Osteoblast (primary cell): Measurements from ENCODE around the gene SMIM36. TPM values are rescaled to one million over a fixed set of nuclear protein-coding genes. Genes with fewer than 3 reads are reported as not detected.

Source experiments
- DNase-seq: peaks from one replicate; pipeline ENCODE4 v3.0.0; 2011; ENCODE audit warnings: low spot score, mixed read lengths; ENCODE audit not compliant: insufficient read length; ENCODE audit errors: missing footprints
- H2AFZ ChIP-seq: 2 replicates; pipeline ENCODE4 v1.6.0; 2011; ENCODE audit warnings: mild to moderate bottlenecking, low read length
- H3K27ac ChIP-seq: 2 replicates; pipeline ENCODE4 v1.5.1; 2011; ENCODE audit warnings: mild to moderate bottlenecking, low read depth, low read length, moderate library complexity
- H3K27me3 ChIP-seq: 2 replicates; pipeline ENCODE4 v1.6.0; 2012; ENCODE audit warnings: mild to moderate bottlenecking, control low read depth, inconsistent platforms, low read length, moderate library complexity; ENCODE audit not compliant: insufficient read depth
- H3K36me3 ChIP-seq: 2 replicates; pipeline ENCODE4 v1.5.1; 2011; ENCODE audit warnings: mild to moderate bottlenecking, low read length, control low read depth, moderate library complexity; ENCODE audit not compliant: insufficient read depth
- H3K4me1 ChIP-seq: 2 replicates; pipeline ENCODE4 v1.5.1; 2011; ENCODE audit warnings: mild to moderate bottlenecking, low read length, control low read depth, moderate library complexity; ENCODE audit not compliant: insufficient read depth
- H3K4me2 ChIP-seq: 2 replicates; pipeline ENCODE4 v1.6.0; 2011; ENCODE audit warnings: mild to moderate bottlenecking, low read length; ENCODE audit not compliant: insufficient read depth
- H3K4me3 ChIP-seq: fragments of 200-600 bp; sonication (generic); 3 replicates; pipeline ENCODE4 v1.5.1; 2012; ENCODE audit warnings: mild to moderate bottlenecking, low read length, inconsistent platforms; ENCODE audit not compliant: insufficient read depth
- H3K79me2 ChIP-seq: 2 replicates; pipeline ENCODE4 v1.6.0; 2012; ENCODE audit warnings: mild to moderate bottlenecking, low read length, control low read depth, inconsistent platforms; ENCODE audit not compliant: insufficient read depth
- H3K9me3 ChIP-seq: 2 replicates; pipeline ENCODE4 v1.5.1; 2011; ENCODE audit warnings: low read depth, low read length, control low read depth
- H4K20me1 ChIP-seq: 2 replicates; pipeline ENCODE4 v1.6.0; 2012; ENCODE audit warnings: mild to moderate bottlenecking, low read length, control low read depth; ENCODE audit not compliant: insufficient read depth
- total RNA-seq: library from RNA; depleted of rRNA; stranded (reverse); fragments of >200 nt; gene quantifications from 2 replicates; pipeline ENCODE4 v1.2.3, GENCODE V29; 2012
- TF ChIP-seq, protein P1 (sequence below): IDR thresholded peaks from 2 replicates; pipeline ENCODE4 v1.5.1; 2011; ENCODE audit warnings: mild to moderate bottlenecking, low read depth, low read length, moderate library complexity; ENCODE audit errors: extremely low read depth

The SMIM36 gene
- total RNA-seq, 1 donor: not detected

GRCh38 chr17:55441544-55441943 is 69.7 kb downstream of the SMIM36 start:
- Histone ChIP-seq H3K79me2 (no peaks in the 10 kb centered on the region), H4K20me1 (no peaks in the 10 kb centered on the region), H3K27ac (no peak overlapping the region), H2AFZ (no peak overlapping the region), H3K4me2 (no peak overlapping the region), H3K36me3 (no peaks in the 10 kb centered on the region), H3K4me1 (peaks cover 8% of the 10 kb centered on the region), H3K27me3 (no peaks in the 10 kb centered on the region), H3K9me3 (no peaks in the 10 kb centered on the region), H3K4me3 (no peak overlapping the region)
- no peak for DNase-seq
- TF ChIP-seq, protein P1, sequence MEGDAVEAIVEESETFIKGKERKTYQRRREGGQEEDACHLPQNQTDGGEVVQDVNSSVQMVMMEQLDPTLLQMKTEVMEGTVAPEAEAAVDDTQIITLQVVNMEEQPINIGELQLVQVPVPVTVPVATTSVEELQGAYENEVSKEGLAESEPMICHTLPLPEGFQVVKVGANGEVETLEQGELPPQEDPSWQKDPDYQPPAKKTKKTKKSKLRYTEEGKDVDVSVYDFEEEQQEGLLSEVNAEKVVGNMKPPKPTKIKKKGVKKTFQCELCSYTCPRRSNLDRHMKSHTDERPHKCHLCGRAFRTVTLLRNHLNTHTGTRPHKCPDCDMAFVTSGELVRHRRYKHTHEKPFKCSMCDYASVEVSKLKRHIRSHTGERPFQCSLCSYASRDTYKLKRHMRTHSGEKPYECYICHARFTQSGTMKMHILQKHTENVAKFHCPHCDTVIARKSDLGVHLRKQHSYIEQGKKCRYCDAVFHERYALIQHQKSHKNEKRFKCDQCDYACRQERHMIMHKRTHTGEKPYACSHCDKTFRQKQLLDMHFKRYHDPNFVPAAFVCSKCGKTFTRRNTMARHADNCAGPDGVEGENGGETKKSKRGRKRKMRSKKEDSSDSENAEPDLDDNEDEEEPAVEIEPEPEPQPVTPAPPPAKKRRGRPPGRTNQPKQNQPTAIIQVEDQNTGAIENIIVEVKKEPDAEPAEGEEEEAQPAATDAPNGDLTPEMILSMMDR: no peak

DNA sequence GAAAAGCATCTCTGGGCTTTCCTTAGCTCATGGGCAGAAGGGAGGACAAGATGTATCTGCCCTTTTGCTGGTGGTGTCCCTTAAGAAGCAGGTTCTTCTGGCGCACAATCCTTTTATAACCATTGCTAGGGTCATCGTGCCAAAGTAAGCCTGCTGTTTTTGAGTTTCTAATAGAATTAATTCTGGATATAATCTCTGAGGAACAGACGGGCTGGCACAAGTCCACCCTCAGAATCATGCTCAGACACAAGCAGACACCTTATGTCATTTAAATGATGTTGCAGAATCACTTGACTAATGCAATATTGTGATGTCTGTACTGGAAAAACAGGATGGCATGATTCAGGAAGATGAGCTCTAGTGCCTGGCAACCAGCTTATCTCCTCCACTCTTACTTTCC is 70.9 kb downstream of the SMIM36 start:
- no peaks in the 10 kb centered on the region for H3K27me3 ChIP-seq
- no peak overlapping the region for H2AFZ ChIP-seq
- H3K79me2 ChIP-seq: no peaks in the 10 kb centered on the region
- no peaks in the 10 kb centered on the region for H4K20me1 ChIP-seq
- H3K27ac ChIP-seq: no peak overlapping the region
- TF ChIP-seq, protein P1: no peak
- peaks cover 8% of the 10 kb centered on the region for H3K4me1 ChIP-seq
- no peaks in the 10 kb centered on the region for H3K36me3 ChIP-seq
- H3K9me3 ChIP-seq: no peaks in the 10 kb centered on the region
- H3K4me2 ChIP-seq: no peak overlapping the region
- DNase-seq: no peak
- H3K4me3 ChIP-seq: no peak overlapping the region

DNA sequence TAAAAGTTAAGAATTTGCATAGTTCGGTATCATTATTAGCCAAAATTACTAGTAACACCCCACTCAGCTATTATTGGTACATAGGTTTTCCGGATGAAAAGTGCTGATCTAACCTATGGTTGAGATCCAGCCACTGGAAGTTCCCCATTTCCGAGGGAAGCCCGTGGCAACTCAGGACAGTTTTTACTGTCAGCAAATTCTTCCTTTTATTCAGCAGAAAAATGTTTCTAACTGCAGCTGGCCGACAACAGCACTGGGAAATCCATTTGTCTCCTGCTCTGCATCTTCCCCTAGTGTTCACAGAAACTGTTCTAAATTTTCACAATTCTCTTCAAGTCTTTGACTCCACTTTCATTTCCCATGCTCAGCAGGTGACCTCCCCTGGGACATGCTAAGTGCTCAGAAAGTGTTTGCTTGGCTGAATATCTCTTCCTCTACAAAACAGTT is 74.1 kb downstream of the SMIM36 start:
- H4K20me1 ChIP-seq: no peaks in the 10 kb centered on the region
- no peaks in the 10 kb centered on the region for H3K27me3 ChIP-seq
- H3K4me3 ChIP-seq: no peak overlapping the region
- H3K36me3 ChIP-seq: no peaks in the 10 kb centered on the region
- H3K9me3 ChIP-seq: no peaks in the 10 kb centered on the region
- H3K4me1 ChIP-seq: peaks cover 29% of the 10 kb centered on the region
- no peak for DNase-seq
- TF ChIP-seq, protein P1: no peak
- H3K27ac ChIP-seq: no peak overlapping the region
- H2AFZ ChIP-seq: no peak overlapping the region
- no peaks in the 10 kb centered on the region for H3K79me2 ChIP-seq
- no peak overlapping the region for H3K4me2 ChIP-seq

- H3K4me3 ChIP-seq: no peak overlapping the region
- H3K79me2 ChIP-seq: no peaks in the 10 kb centered on the region
- H2AFZ ChIP-seq: no peak overlapping the region
- no peak overlapping the region for H3K27ac ChIP-seq
- peaks cover 29% of the 10 kb centered on the region for H3K4me1 ChIP-seq
- TF ChIP-seq, protein P1: no peak
- no peaks in the 10 kb centered on the region for H3K9me3 ChIP-seq
- H4K20me1 ChIP-seq: no peaks in the 10 kb centered on the region
- no peak for DNase-seq
- no peaks in the 10 kb centered on the region for H3K36me3 ChIP-seq
- no peaks in the 10 kb centered on the region for H3K27me3 ChIP-seq
- no peak overlapping the region for H3K4me2 ChIP-seq
Measured at GRCh38 chr17:55436224-55437158, 74.8 kb downstream of the SMIM36 start.
